ENCODE data around the gene TRIM24.

The TRIM24 gene

DNA sequence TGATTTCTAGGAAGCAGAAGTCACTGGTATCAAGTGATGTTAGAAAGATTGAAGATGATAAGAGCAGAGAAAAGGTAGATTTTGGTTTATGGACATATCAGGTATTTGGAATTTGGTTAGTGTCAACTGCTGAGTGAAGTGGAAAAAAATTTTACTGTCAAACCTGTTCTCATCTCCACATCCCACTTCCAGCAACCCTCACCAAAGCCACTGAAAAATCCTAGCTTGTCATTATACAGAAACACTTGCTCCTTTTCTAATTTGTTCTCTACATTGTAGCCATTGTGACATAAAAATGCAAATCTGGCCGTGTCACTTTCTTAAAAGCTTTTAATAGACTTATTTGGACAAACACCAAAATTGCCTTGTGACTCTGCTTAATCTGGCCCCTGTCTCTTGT, 54.0 kb downstream of the TRIM24 start:
- TF ChIP-seq EZH2phosphoT487 (IDR thresholded peaks at IDR 0.05; ENCODE audit: low read length) = no peak
- TF ChIP-seq CTCF (IDR thresholded peaks at IDR 0.05; ENCODE audit: low read length) = no peak
- no peak for TF ChIP-seq EZH2 (optimal IDR thresholded peaks at IDR 0.05; ENCODE audit: low read depth, low read length)
- H3K27me3 ChIP-seq (replicated peaks; ENCODE audit: insufficient read depth, low read length) = no peaks in the 10 kb centered on the region
- no peak overlapping the region for H3K9ac ChIP-seq (ENCODE audit: low read length)
- H3K9me2 ChIP-seq (replicated peaks; ENCODE audit: insufficient read depth, low read length) = no peaks in the 10 kb centered on the region
- no peak overlapping the region for H3K4me2 ChIP-seq (ENCODE audit: low read depth, low read length)
- peaks cover 3% of the 10 kb centered on the region; the same call in 1 of the 2 replicates for H3K36me3 ChIP-seq (replicated peaks; ENCODE audit: insufficient read depth, low read length)
- H3K9me3 ChIP-seq (replicated peaks; ENCODE audit: insufficient read depth, low read length) = no peaks in the 10 kb centered on the region
- H3K4me1 ChIP-seq (ENCODE audit: low read length) = peaks cover 5% of the 10 kb centered on the region
- H2AFZ ChIP-seq (ENCODE audit: low read length) = no peak overlapping the region
- H3K4me3 ChIP-seq (ENCODE audit: low read length) = no peak overlapping the region
- no peak for DNase-seq
- no peak overlapping the region for H3K27ac ChIP-seq (ENCODE audit: low read length)
- peaks cover 35% of the 10 kb centered on the region for H3K79me2 ChIP-seq (ENCODE audit: low read length)
- H4K20me1 ChIP-seq (ENCODE audit: insufficient read depth, low read length) = no peaks in the 10 kb centered on the region
- peaks cover 13% of the 10 kb centered on the region for H3F3A ChIP-seq (ENCODE audit: insufficient read depth, low read length)

DNA sequence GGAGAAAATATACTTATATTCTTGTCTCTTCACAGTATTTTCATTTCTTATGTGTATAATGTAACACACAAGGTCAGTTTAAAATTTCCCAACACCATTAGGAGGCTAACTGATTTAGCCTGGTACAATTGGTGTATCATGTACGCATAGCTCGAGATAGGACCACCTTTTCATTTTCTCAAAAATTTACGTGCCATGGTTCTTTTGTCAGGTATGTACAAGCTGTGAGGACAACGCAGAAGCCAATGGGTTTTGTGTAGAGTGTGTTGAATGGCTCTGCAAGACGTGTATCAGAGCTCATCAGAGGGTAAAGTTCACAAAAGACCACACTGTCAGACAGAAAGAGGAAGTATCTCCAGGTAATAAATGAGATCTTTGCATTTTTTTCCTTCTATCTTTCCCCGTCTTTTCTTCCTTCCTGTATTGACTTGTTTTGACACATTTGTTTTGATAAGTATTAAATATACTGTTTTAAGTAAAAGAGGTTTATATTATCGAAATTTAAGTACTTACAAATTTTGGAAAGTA, 55.0 kb downstream of the TRIM24 start:
- peaks cover 7% of the 10 kb centered on the region for H3K36me3 ChIP-seq (replicated peaks; ENCODE audit: insufficient read depth, low read length)
- DNase-seq = no peak

DNA sequence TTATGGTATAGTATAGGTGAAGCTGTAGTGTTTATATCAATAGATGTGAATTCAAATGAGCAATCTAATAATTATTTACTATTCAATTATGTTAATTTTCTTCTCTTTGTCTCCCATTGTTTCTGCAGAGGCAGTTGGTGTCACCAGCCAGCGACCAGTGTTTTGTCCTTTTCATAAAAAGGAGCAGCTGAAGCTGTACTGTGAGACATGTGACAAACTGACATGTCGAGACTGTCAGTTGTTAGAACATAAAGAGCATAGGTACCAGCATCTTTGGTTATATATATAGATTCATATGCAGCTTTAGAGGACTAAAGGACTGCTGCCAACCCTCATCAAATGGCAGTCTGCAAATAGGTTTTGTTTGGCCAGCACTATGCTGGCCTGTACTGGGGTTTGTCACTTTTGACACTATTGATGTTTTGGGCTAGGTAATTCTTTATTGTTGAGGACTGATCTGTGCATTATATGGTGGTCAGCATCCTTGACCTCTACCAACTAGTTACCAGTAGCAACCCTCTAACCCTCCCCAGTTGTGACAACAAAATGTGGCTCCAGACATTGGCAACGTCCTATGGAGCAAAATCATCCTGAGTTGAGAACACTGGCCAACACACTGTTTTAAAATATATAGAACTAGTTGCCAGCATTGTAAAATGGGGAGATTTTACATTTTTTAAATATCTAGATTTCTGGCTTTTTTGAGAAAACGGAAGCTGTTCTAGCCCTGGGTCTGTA, 59.2 kb downstream of the TRIM24 start:
- Histone ChIP-seq H3K27ac (ENCODE audit: low read length) (no peak overlapping the region), H3K4me2 (ENCODE audit: low read depth, low read length) (no peak overlapping the region), H3K4me1 (ENCODE audit: low read length) (no peaks in the 10 kb centered on the region), H3K9ac (ENCODE audit: low read length) (no peak overlapping the region), H3F3A (ENCODE audit: insufficient read depth, low read length) (0 out of 2 replicates have a peak, but pooled peaks cover 8% of the 10 kb centered on the region), H3K9me3 (replicated peaks; ENCODE audit: insufficient read depth, low read length) (no peaks in the 10 kb centered on the region), H3K9me2 (replicated peaks; ENCODE audit: insufficient read depth, low read length) (no peaks in the 10 kb centered on the region), H3K27me3 (replicated peaks; ENCODE audit: insufficient read depth, low read length) (no peaks in the 10 kb centered on the region), H4K20me1 (ENCODE audit: insufficient read depth, low read length) (no peaks in the 10 kb centered on the region), H3K4me3 (ENCODE audit: low read length) (no peak overlapping the region), H3K79me2 (ENCODE audit: low read length) (peaks cover 16% of the 10 kb centered on the region), H2AFZ (ENCODE audit: low read length) (no peak overlapping the region), H3K36me3 (replicated peaks; ENCODE audit: insufficient read depth, low read length) (peaks cover 7% of the 10 kb centered on the region)
- no peak for DNase-seq
- TF ChIP-seq EZH2 (optimal IDR thresholded peaks at IDR 0.05; ENCODE audit: low read depth, low read length) (no peak), CTCF (IDR thresholded peaks at IDR 0.05; ENCODE audit: low read length) (no peak), EZH2phosphoT487 (IDR thresholded peaks at IDR 0.05; ENCODE audit: low read length) (no peak)

More for the DNA sequence above, 55.0 kb downstream of the TRIM24 start:
- Histone ChIP-seq H3K4me3 (ENCODE audit: low read length) (no peak overlapping the region), H3K9ac (ENCODE audit: low read length) (no peak overlapping the region), H3K27me3 (replicated peaks; ENCODE audit: insufficient read depth, low read length) (no peaks in the 10 kb centered on the region), H3K9me2 (replicated peaks; ENCODE audit: insufficient read depth, low read length) (no peaks in the 10 kb centered on the region), H3K9me3 (replicated peaks; ENCODE audit: insufficient read depth, low read length) (no peaks in the 10 kb centered on the region), H2AFZ (ENCODE audit: low read length) (no peak overlapping the region), H3K4me2 (ENCODE audit: low read depth, low read length) (no peak overlapping the region), H3K79me2 (ENCODE audit: low read length) (peaks cover 35% of the 10 kb centered on the region), H4K20me1 (ENCODE audit: insufficient read depth, low read length) (no peaks in the 10 kb centered on the region), H3K4me1 (ENCODE audit: low read length) (0 out of 2 replicates have a peak, but pooled peaks cover 2% of the 10 kb centered on the region), H3F3A (ENCODE audit: insufficient read depth, low read length) (peaks cover 7% of the 10 kb centered on the region), H3K27ac (ENCODE audit: low read length) (no peak overlapping the region)
- TF ChIP-seq EZH2 (optimal IDR thresholded peaks at IDR 0.05; ENCODE audit: low read depth, low read length) = no peak
- no peak for TF ChIP-seq EZH2phosphoT487 (IDR thresholded peaks at IDR 0.05; ENCODE audit: low read length)
- TF ChIP-seq CTCF (IDR thresholded peaks at IDR 0.05; ENCODE audit: low read length) = no peak

Measured in MM.1S (cell line).